Duodenal mucosa (tissue), 2 donors: ENCODE measurements around the gene NAPA.

Experiments
- H3K27ac ChIP-seq: one replicate; pipeline ENCODE4 v1.7.0; 2013; ENCODE audit warnings: low read depth, low read length
- H3K27me3 ChIP-seq, 2 donors: one replicate each; pipeline ENCODE4 v1.7.0; 2013; ENCODE audit warnings: low read length in 2 of 2, control low read depth in 1 of 2; ENCODE audit not compliant: insufficient read depth in 2 of 2, control insufficient read depth in 1 of 2
- H3K36me3 ChIP-seq, 2 donors: one replicate each; pipeline ENCODE4 v1.7.0; 2013; ENCODE audit warnings: low read length in 2 of 2, control low read depth in 1 of 2; ENCODE audit not compliant: insufficient read depth in 2 of 2, control insufficient read depth in 1 of 2
- H3K4me1 ChIP-seq, 2 donors: one replicate each; pipeline ENCODE4 v1.7.0; 2013; ENCODE audit warnings: low read length in 2 of 2, control low read depth in 1 of 2; ENCODE audit not compliant: insufficient read depth in 2 of 2, control insufficient read depth in 1 of 2
- H3K4me3 ChIP-seq, 2 donors: one replicate each; pipeline ENCODE4 v1.7.0; 2013; ENCODE audit warnings: low read length in 2 of 2, low read depth in 1 of 2
- H3K9ac ChIP-seq, 2 donors: one replicate each; pipeline ENCODE4 v1.7.0; 2013; ENCODE audit warnings: low read length in 2 of 2, low read depth in 1 of 2
- H3K9me3 ChIP-seq, 2 donors: one replicate each; pipeline ENCODE4 v1.7.0; 2013; ENCODE audit warnings: low read length in 2 of 2, control low read depth in 1 of 2; ENCODE audit not compliant: control insufficient read depth in 1 of 2

The NAPA gene

DNA sequence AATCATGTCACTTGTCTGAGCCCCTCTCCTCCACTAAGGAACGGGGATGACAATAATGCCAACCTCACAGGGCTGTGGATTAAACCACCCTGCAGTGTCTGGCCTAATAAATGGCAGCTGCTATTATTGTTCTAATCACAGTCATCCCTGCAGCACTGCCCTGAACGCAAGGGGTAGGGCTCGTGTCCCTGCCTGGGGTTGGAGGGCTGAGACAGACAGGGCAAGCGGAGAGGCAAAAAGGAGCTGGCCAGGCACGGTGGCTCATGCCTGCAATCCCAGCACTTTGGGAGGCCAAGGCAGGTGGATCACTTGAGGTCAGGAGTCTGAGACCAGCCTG lies 20.7 kb downstream of the NAPA start:
- Histone ChIP-seq H3K4me1 (no peaks in the 10 kb centered on the region), H3K9me3 (no peaks in the 10 kb centered on the region), H3K27ac (no peak overlapping the region), H3K4me3 (no peak overlapping the region), H3K27me3 (no peaks in the 10 kb centered on the region), H3K9ac (no peak overlapping the region), H3K36me3 (peaks cover 29 to 88% of the 10 kb centered on the region in 2 donors)

DNA sequence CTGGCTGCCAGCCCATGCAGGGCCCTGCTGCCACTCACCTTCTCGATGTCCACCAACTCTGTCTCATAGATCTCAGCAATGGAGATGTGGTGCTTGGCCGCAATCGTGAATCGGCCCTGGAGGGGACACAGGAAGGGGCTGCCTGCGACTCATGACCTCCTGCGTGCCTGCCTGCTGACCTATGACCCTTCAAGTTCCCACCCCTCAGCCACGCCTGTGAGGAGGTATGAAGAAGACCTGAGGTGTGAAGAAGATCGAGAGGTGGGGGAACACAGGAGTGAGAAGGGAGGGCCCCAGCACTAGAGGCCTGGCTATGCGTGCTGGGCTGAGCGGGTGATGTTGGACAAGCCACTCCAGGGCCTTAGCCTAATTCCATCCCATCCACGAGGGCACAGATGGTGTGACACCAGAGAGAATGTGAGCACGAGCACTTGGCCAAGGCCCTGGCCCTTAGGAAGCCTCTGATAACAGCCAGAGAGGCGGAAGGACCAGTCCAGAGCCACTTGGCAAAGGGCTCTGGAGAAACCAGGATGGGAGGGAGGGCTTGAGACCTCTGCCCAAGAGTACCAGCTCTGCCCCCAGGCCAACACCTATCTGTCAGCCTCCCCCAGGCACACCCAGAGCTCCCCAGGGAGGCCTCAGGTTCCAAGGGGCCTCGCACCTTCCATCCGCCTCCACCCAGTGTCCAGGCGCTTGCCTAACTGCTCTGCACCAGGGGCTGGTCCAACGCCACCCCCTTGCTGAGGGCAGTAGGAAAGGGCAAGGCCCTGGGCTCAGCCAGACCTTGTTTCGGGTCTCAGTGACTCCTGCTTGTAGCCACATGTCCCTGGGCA lies 21.3 kb downstream of the NAPA start:
- Histone ChIP-seq H3K27me3 (no peaks in the 10 kb centered on the region), H3K4me1 (no peaks in the 10 kb centered on the region), H3K27ac (no peak overlapping the region), H3K9me3 (no peaks in the 10 kb centered on the region), H3K36me3 (peaks cover 28 to 86% of the 10 kb centered on the region in 2 donors), H3K9ac (no peak overlapping the region), H3K4me3 (no peak overlapping the region)

DNA sequence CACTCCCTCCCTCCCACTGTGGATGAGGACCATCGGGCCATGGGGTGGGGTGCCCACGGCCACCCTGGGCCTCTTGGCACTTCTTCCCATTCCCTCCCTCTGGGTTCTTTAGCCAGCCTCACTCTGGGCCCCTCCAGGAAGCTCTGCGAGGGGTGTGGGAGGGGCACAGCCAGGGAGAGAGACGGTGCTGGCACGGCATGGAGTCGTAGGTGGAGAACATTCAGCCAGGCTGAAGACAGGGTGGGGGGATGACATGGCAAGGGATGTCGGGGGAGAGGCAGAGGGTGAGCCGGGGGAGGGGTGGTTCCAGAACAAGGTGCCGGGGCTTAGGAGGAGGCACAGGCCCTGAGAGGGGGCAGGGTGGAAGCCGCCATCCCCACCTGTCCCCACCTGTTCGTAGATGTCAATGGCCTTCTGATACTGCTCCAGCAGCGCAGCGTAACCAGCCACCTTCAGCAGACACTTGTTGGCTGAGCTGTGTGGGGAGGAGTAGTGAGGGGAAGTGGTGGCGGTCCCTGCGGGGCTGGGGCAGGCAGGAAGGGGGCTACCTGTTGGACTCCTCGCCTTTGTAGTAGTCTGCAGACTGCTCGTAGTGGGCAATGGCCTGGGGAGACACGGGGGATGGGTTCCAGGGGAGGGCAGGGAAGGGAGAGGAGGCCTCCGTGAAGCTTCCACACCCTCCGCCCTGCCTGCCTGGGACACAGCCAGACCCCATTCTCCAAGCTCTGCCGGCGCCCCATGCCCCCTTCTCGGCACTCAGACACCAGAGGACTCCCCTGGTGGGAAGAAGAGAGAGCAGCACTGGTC lies 22.1 kb downstream of the NAPA start:
- H3K27me3 ChIP-seq = no peaks in the 10 kb centered on the region
- H3K36me3 ChIP-seq = peaks cover 28 to 83% of the 10 kb centered on the region in 2 donors
- H3K9me3 ChIP-seq = no peaks in the 10 kb centered on the region
- no peak overlapping the region for H3K9ac ChIP-seq
- no peak overlapping the region for H3K27ac ChIP-seq
- H3K4me1 ChIP-seq = no peaks in the 10 kb centered on the region
- H3K4me3 ChIP-seq = no peak overlapping the region

DNA sequence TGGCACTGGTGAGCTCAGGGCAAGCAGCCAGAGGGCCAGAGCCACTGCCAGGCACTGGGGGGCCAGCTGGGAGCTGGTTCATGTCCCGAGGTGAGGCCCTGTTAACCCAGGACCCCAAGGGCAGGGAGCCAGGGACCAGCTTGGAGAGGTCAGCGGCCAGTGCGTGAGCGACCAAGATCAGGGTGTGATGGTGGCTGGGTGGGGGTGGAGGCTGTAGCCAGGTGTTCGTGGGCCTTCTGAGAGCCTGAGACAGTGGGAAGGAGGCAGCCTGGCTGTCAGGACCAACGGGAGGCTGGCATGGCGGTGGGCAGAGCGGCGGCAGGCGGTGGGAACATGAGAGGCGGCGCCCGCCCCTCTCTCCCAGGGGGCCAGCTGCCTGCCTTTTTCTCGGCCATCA lies 22.7 kb downstream of the NAPA start:
- Histone ChIP-seq H3K4me1 (peaks cover 0 to under 1% of the 10 kb centered on the region in 2 donors), H3K9ac (no peak overlapping the region), H3K9me3 (no peaks in the 10 kb centered on the region), H3K27ac (no peak overlapping the region), H3K4me3 (no peak overlapping the region), H3K27me3 (no peaks in the 10 kb centered on the region), H3K36me3 (peaks cover 28 to 76% of the 10 kb centered on the region in 2 donors)

DNA sequence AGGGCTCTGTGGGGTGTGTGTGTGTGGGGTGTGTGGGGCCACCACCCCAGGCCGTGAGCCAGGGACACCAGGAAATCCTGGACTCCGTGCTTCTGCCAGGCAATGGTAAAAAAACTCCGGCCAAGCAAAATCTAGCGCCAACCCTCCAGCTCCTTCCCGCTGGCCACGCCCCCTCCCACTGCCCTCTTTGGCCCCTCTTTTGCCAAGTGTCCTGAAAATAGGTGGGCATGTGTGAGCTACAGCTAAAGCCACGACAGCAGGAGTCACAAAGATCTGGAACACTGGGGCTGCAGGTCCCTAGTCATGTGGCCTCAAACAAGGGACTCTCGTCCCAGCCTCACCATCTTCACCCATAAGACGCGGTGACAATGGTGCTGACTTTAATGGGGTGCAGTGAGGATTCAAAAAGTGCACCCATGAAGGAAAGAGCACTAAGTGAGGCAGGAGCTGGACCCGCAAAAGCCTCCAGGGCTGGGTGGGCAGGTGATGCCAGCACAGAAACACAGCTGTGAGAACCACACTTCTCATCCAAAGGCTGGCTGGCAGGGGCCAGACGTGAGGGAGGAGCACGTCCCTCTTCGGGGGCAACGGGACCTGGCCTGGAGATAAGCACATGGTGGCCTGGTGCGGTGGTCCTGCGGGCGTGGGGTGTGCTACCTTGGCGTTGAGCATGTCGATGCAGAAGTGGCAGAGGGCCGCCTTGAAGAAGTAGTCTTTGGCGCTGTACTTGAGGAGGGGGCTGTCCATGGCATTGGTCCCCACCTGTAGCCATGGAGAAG lies 23.3 kb downstream of the NAPA start:
- H3K9me3 ChIP-seq = no peaks in the 10 kb centered on the region
- peaks cover 0 to 6% of the 10 kb centered on the region in 2 donors for H3K4me1 ChIP-seq
- no peak overlapping the region for H3K4me3 ChIP-seq
- no peak overlapping the region for H3K9ac ChIP-seq
- no peaks in the 10 kb centered on the region for H3K27me3 ChIP-seq
- no peak overlapping the region for H3K27ac ChIP-seq
- H3K36me3 ChIP-seq = peaks cover 28 to 70% of the 10 kb centered on the region in 2 donors

DNA sequence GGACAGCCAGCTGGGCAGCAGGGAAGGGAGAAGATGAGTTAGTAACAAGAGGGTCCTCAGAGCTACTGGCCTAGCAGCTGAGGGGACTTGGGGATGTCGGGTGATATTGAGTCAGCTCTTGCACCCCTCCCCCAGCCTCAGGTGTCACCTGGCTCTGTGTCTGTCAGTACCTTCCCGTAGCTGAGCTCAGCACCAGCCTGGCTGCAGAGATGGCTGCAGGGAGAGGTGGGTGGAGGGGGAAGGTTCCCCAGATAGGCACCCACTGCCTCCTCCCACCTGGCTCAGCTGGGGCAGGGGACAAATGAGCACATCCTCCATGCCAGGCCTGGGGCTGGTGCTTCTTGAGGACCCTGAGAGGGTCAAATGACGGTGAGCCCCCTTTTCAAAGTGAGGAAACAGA lies 24.0 kb downstream of the NAPA start:
- H3K4me1 ChIP-seq = peaks cover 0 to 9% of the 10 kb centered on the region in 2 donors

DNA sequence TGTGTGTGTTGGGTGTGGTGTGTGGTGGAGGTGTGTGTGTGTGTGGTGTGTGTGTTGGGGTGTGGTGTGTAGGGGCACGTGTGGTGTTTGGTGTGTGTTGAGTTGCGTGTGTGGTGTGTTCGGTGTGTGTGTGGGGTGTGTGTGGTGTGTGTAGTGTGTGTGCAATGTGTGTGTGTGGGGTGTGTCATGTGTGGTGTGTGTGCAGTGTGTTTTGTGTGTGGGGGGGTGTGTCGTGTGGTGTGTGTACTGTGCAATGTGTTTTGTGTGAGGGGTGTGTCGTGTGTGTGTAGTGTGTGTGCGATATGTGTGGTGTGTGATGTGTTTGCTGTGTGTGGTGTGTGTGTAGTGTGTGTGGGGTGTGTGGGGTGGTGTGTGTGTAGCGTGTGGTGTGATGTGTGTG lies 24.8 kb downstream of the NAPA start:
- H3K27me3 ChIP-seq = no peaks in the 10 kb centered on the region
- H3K4me1 ChIP-seq = peaks cover 0 to 10% of the 10 kb centered on the region in 2 donors
- H3K9ac ChIP-seq = no peak overlapping the region
- no peak overlapping the region for H3K4me3 ChIP-seq
- no peaks in the 10 kb centered on the region for H3K9me3 ChIP-seq
- H3K27ac ChIP-seq = no peak overlapping the region
- peaks cover 22 to 61% of the 10 kb centered on the region in 2 donors for H3K36me3 ChIP-seq

More for the DNA sequence above, 24.0 kb downstream of the NAPA start:
- Histone ChIP-seq H3K4me3 (no peak overlapping the region), H3K36me3 (peaks cover 25 to 65% of the 10 kb centered on the region in 2 donors), H3K27me3 (no peaks in the 10 kb centered on the region), H3K9ac (no peak overlapping the region), H3K27ac (no peak overlapping the region), H3K9me3 (no peaks in the 10 kb centered on the region)

DNA sequence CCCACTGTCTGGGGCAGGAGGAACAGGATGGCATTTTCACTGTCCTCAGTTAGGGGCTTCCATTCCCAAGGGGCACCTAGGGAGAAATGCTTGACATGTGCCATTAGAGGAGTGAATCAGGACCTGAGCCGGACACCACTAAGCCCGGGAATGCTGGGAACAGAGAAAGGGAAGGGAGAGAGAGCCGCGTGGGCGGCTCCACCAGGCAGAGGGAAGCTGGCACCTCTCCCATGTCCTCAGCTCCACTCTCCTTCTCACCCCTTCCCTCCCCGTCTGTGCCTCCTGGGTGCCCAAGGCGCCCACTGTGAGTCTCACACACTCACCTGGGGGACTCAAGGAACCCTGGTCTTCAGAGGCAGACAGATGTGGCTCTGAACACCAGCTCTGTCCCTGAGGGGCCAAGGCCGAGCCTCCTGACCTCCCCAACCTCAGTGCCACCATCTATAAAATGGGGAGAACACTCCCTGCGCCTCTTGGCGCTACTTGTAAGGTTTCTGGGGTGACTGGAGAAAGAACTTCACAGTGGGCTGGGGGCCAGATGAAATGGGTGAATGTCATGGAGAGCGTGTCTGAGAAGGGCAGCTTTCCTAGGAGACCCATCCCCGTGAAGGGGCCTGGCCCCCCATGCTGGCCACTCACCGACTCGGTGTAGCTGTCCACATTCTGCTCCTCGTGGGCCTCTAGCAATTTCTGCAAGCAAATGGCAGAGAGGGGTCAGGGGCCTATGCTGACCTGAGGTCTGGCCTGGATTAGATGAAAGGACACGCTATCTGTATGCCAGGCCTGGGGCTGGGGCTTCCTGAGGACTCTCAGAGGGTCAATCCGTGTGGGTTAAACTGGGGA lies 25.6 kb downstream of the NAPA start:
- peaks cover 22 to 56% of the 10 kb centered on the region in 2 donors for H3K36me3 ChIP-seq
- no peaks in the 10 kb centered on the region for H3K9me3 ChIP-seq
- H3K9ac ChIP-seq = no peak overlapping the region
- H3K4me3 ChIP-seq = no peak overlapping the region
- H3K27me3 ChIP-seq = no peaks in the 10 kb centered on the region
- H3K4me1 ChIP-seq = peaks cover 0 to 17% of the 10 kb centered on the region in 2 donors
- no peak overlapping the region for H3K27ac ChIP-seq
